Measurements from ENCODE around the gene WNT11.

The WNT11 gene

GRCh38 chr11:76143274-76143673 is 63.0 kb downstream of the WNT11 start (continued):
- TF ChIP-seq PATZ1 (CRISPR knock-in tag; IDR thresholded peaks at IDR 0.05; ENCODE audit: borderline replicate concordance) (no peak), SNAI2 (CRISPR knock-in tag; IDR thresholded peaks at IDR 0.05) (no peak), GLIS3 (CRISPR knock-in tag; IDR thresholded peaks at IDR 0.05) (no peak)

- TF ChIP-seq CSDC2 (CRISPR knock-in tag; IDR thresholded peaks at IDR 0.05) (no peak), ZNF8 (CRISPR knock-in tag; IDR thresholded peaks at IDR 0.05) (no peak), ZNF565 (CRISPR knock-in tag; conservative IDR thresholded peaks at IDR 0.05; ENCODE audit: low read depth) (no peak), CSRNP3 (CRISPR knock-in tag; IDR thresholded peaks at IDR 0.05) (no peak), TOX (CRISPR knock-in tag; IDR thresholded peaks at IDR 0.05; ENCODE audit: borderline replicate concordance) (no peak), OSR1 (CRISPR knock-in tag; IDR thresholded peaks at IDR 0.05) (no peak), ARNTL (CRISPR knock-in tag; IDR thresholded peaks at IDR 0.05; ENCODE audit: borderline replicate concordance, low read depth) (no peak), ESRRG (CRISPR knock-in tag; IDR thresholded peaks at IDR 0.05) (no peak), PATZ1 (CRISPR knock-in tag; IDR thresholded peaks at IDR 0.05; ENCODE audit: borderline replicate concordance) (no peak), POU6F1 (CRISPR knock-in tag; IDR thresholded peaks at IDR 0.05; ENCODE audit: borderline replicate concordance, low read depth) (no peak), RARB (CRISPR knock-in tag; IDR thresholded peaks at IDR 0.05) (no peak), SNAI2 (CRISPR knock-in tag; IDR thresholded peaks at IDR 0.05) (no peak), BACH2 (CRISPR knock-in tag; IDR thresholded peaks at IDR 0.05; ENCODE audit: borderline replicate concordance) (no peak), ZC3H10 (CRISPR knock-in tag; IDR thresholded peaks at IDR 0.05) (no peak), ZNF70 (CRISPR knock-in tag; IDR thresholded peaks at IDR 0.05) (no peak), GLIS3 (CRISPR knock-in tag; IDR thresholded peaks at IDR 0.05) (no peak), TSHZ2 (CRISPR knock-in tag; IDR thresholded peaks at IDR 0.05) (no peak), ZFP3 (CRISPR knock-in tag; IDR thresholded peaks at IDR 0.05) (no peak)
- ATAC-seq, result no peak
Observed at GRCh38 chr11:76141901-76142588, 64.3 kb downstream of the WNT11 start.

GRCh38 chr11:76140912-76141574 is 65.3 kb downstream of the WNT11 start:
- no peak for TF ChIP-seq GLIS3 (CRISPR knock-in tag; IDR thresholded peaks at IDR 0.05)
- ATAC-seq, result no peak

Data from SK-N-SH treated with all-trans-retinoic acid at 6 μM for 48 hours (cell line).